ENCODE data around the gene EYA3. TPM values are rescaled to one million over a fixed set of nuclear protein-coding genes. Genes with fewer than 3 reads are reported as not detected.

The EYA3 gene
- total and polyA plus RNA-seq, 10 of the 15 experiments (the other 5 are each of a cell fraction or from before 2014, with no cell fraction given): 13.0 to 46.6 (median 23.4) TPM

DNA sequence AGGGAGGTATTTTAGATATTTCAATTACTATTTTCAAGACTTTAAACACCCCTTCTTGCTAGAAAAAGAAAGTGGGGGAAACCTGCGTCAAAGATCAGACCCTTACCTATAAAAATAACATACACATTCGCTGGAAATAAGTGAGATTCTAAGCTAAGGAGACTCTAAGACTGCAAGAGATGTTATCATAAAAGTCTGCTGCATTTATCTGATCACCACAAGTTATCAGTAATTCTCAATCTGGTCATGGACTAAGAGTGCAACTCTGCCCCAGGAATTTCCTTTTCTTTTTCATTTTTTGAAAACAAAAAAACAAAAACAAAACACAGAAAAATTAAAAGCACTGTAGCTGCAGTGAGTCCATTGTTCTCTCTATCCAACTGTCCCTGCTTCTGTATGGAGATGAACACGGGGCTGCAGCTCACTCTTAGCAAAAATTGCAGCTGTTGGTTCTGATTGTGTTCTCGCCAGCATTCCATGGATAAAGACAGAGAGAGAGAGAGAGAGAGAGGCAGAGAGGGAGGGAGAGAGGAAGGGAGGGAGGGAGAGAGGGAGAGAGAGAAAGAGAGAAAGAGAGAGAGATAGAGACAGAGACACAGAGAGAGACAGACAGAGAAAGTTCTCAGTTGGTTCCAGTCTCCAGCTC is 114.5 kb downstream of the EYA3 start:
- ChIA-PET POLR2A (interaction anchor here (0.6 kb wide), 2 partner anchors 16 to 192 kb away, joined by 3 read pairs; no protein-coding TSS in a partner anchor), SMC1A (ENCODE audit: uncharacterized antibody, unreplicated experiment) (interaction anchor here (0.8 to 1.9 kb wide), 7 partner anchors 11 to 118 kb away, joined by 3 to 7 read pairs (median 4); partner anchors contain the start of gene XKR8), CTCF (interaction anchor here (1.0 to 1.8 kb wide), 5 partner anchors 33 to 235 kb away, joined by 3 to 5 read pairs (median 4); partner anchors contain the start of gene STX12), RAD21 (ENCODE audit: unreplicated experiment) (interaction anchor here (0.8 to 2.1 kb wide), 5 partner anchors 14 to 248 kb away, joined by 3 to 9 read pairs (median 3); partner anchors contain the start of genes FAM76A, SMPDL3B and XKR8)
- Histone ChIP-seq H4K20me1 (ENCODE audit: control insufficient read depth, insufficient read depth) (no peaks in the 10 kb centered on the region), H3K4me2 (ENCODE audit: control insufficient read depth, insufficient read depth) (no peak overlapping the region), H3K9ac (ENCODE audit: control insufficient read depth, insufficient read depth, low read length) (no peak overlapping the region), H2AFZ (ENCODE audit: control insufficient read depth, low read depth, low read length) (no peak overlapping the region), H3K36me3 (ENCODE audit: control insufficient read depth in 2 of 2, insufficient read depth in 2 of 2, low read length in 1 of 2) (peaks cover 4 to 9% of the 10 kb centered on the region in 2 experiments; a peak in 3 of 4 replicates), H3K4me3 (no peak overlapping the region), H3K79me2 (ENCODE audit: control insufficient read depth, insufficient read depth, low read length) (no peaks in the 10 kb centered on the region), H3K9me3 (replicated peaks; ENCODE audit: control insufficient read depth, insufficient read depth, low read length) (no peaks in the 10 kb centered on the region), H3K27me3 (replicated peaks in 1 of 2; ENCODE audit: control insufficient read depth in 2 of 2, insufficient read depth in 2 of 2, low read length in 1 of 2) (no peaks in the 10 kb centered on the region), H3K4me1 (ENCODE audit: control insufficient read depth, insufficient read depth, low read length) (no peaks in the 10 kb centered on the region), H3K27ac (ENCODE audit: control insufficient read depth, insufficient read depth) (no peak overlapping the region)
- DNase-seq (ENCODE audit: low read depth, low spot score) (no peak), ATAC-seq (no peak), FAIRE-seq (no peak)
- in situ Hi-C loops (cut with MboI) (no loop called here), intact Hi-C loops (cut with micrococcal nuclease; ENCODE audit: unreplicated experiment) (no loop called here)
- 97% methylated on average over 4 of the region's 4 CpGs for WGBS (ENCODE audit: insufficient coverage, insufficient replicate concordance, low lambda C conversion rate, missing lambda C conversion rate)
- no TSS peak for BruUV-seq (replicated peaks)
- no peak for TF ChIP-seq SREBF1 (IDR thresholded peaks at IDR 0.05; ENCODE audit: low read length)
- TF ChIP-seq CEBPB (IDR thresholded peaks at IDR 0.05; ENCODE audit: borderline replicate concordance in 1 of 2, low read depth in 2 of 2, low read length in 2 of 2): no peak
- TF ChIP-seq SMAD5 (IDR thresholded peaks at IDR 0.05; ENCODE audit: low read depth): no peak
- TF ChIP-seq, protein P1, sequence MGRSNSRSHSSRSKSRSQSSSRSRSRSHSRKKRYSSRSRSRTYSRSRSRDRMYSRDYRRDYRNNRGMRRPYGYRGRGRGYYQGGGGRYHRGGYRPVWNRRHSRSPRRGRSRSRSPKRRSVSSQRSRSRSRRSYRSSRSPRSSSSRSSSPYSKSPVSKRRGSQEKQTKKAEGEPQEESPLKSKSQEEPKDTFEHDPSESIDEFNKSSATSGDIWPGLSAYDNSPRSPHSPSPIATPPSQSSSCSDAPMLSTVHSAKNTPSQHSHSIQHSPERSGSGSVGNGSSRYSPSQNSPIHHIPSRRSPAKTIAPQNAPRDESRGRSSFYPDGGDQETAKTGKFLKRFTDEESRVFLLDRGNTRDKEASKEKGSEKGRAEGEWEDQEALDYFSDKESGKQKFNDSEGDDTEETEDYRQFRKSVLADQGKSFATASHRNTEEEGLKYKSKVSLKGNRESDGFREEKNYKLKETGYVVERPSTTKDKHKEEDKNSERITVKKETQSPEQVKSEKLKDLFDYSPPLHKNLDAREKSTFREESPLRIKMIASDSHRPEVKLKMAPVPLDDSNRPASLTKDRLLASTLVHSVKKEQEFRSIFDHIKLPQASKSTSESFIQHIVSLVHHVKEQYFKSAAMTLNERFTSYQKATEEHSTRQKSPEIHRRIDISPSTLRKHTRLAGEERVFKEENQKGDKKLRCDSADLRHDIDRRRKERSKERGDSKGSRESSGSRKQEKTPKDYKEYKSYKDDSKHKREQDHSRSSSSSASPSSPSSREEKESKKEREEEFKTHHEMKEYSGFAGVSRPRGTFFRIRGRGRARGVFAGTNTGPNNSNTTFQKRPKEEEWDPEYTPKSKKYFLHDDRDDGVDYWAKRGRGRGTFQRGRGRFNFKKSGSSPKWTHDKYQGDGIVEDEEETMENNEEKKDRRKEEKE (IDR thresholded peaks at IDR 0.05): no peak
- TF ChIP-seq KAT2A (conservative IDR thresholded peaks at IDR 0.05; ENCODE audit: control insufficient read depth, low read depth, low read length): no peak
- TF ChIP-seq JUNB (IDR thresholded peaks at IDR 0.05): no peak
- TF ChIP-seq RAD21 (IDR thresholded peaks at IDR 0.05; ENCODE audit: insufficient read depth, low read depth, low read length): no peak
- TF ChIP-seq PML (IDR thresholded peaks at IDR 0.05; ENCODE audit: low read length): no peak
- TF ChIP-seq ATF7 (IDR thresholded peaks at IDR 0.05; ENCODE audit: low read depth): no peak
- TF ChIP-seq RFX5 (IDR thresholded peaks at IDR 0.05; ENCODE audit: low read depth, low read length): no peak
- no peak for TF ChIP-seq E4F1 (IDR thresholded peaks at IDR 0.05; ENCODE audit: borderline replicate concordance, partially characterized antibody)
- no peak for TF ChIP-seq FOXK2 (IDR thresholded peaks at IDR 0.05)
- no peak for TF ChIP-seq ESRRA (IDR thresholded peaks at IDR 0.05; ENCODE audit: low read length)
- TF ChIP-seq ASH2L (IDR thresholded peaks at IDR 0.05; ENCODE audit: borderline replicate concordance, low read depth): no peak
- TF ChIP-seq BCL11A (IDR thresholded peaks at IDR 0.05; ENCODE audit: low read depth, low read length): no peak
- TF ChIP-seq, protein P2, sequence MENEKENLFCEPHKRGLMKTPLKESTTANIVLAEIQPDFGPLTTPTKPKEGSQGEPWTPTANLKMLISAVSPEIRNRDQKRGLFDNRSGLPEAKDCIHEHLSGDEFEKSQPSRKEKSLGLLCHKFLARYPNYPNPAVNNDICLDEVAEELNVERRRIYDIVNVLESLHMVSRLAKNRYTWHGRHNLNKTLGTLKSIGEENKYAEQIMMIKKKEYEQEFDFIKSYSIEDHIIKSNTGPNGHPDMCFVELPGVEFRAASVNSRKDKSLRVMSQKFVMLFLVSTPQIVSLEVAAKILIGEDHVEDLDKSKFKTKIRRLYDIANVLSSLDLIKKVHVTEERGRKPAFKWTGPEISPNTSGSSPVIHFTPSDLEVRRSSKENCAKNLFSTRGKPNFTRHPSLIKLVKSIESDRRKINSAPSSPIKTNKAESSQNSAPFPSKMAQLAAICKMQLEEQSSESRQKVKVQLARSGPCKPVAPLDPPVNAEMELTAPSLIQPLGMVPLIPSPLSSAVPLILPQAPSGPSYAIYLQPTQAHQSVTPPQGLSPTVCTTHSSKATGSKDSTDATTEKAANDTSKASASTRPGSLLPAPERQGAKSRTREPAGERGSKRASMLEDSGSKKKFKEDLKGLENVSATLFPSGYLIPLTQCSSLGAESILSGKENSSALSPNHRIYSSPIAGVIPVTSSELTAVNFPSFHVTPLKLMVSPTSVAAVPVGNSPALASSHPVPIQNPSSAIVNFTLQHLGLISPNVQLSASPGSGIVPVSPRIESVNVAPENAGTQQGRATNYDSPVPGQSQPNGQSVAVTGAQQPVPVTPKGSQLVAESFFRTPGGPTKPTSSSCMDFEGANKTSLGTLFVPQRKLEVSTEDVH (IDR thresholded peaks at IDR 0.05; ENCODE audit: low read depth, partially characterized antibody): no peak
